ENCODE data around the gene POU6F1. TPM values are rescaled to one million over a fixed set of nuclear protein-coding genes. Genes with fewer than 3 reads are reported as not detected.

POU6F1 gene
- total RNA-seq, 4 donors from 2014 or later = 12.6 to 33.9 (median 17.9) TPM

DNA sequence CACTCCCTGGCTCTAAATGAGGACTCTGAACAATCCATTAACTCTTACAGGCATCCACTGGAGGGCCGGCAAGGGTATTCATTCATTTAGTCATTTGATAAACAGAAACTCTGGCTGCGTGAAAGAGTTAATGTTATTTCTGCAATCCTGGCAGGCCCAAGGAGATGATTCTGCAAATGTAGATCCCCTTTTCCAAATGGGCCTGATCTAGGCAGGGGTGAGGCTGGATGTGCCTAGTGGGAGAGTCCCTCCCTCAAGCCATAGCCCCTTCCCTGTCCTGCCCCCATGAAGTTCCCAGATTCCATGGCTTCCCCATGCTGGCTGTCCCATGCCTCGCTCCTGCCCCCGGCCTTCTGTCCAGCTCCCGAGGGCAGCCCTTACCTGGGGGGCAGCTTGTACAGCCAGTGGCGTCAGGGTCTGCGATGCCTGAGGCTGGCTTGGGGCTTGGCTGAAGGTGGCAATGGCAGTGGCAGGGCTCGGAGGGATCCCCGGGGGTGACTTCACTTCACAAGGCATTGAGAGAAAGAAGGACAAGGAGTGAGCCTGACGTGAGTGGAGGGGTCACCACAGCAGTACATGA lies 18.4 kb downstream of the POU6F1 start:
- Histone ChIP-seq H3K9me3 (no peaks in the 10 kb centered on the region), H3K4me3 (no peak overlapping the region), H3K27me3 (no peaks in the 10 kb centered on the region), H3K4me1 (no peaks in the 10 kb centered on the region), H3K36me3 (peaks cover 0 to 84% of the 10 kb centered on the region in 2 donors), H3K27ac (no peak overlapping the region)
- WGBS, 2 donors (ENCODE audit: low coverage in 1 of 2) = 50% methylated on average over 1 of the region's 10 CpGs; no CpG with 5 or more reads in 1 of the 2 donors
- TF ChIP-seq POLR2A (IDR thresholded peaks at IDR 0.05) (no peak), EP300 (IDR thresholded peaks at IDR 0.05) (no peak), POLR2AphosphoS5 (IDR thresholded peaks at IDR 0.05) (no peak)
- TF ChIP-seq, protein P1, sequence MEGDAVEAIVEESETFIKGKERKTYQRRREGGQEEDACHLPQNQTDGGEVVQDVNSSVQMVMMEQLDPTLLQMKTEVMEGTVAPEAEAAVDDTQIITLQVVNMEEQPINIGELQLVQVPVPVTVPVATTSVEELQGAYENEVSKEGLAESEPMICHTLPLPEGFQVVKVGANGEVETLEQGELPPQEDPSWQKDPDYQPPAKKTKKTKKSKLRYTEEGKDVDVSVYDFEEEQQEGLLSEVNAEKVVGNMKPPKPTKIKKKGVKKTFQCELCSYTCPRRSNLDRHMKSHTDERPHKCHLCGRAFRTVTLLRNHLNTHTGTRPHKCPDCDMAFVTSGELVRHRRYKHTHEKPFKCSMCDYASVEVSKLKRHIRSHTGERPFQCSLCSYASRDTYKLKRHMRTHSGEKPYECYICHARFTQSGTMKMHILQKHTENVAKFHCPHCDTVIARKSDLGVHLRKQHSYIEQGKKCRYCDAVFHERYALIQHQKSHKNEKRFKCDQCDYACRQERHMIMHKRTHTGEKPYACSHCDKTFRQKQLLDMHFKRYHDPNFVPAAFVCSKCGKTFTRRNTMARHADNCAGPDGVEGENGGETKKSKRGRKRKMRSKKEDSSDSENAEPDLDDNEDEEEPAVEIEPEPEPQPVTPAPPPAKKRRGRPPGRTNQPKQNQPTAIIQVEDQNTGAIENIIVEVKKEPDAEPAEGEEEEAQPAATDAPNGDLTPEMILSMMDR (IDR thresholded peaks at IDR 0.05) = no peak
- ATAC-seq = no peak

DNA sequence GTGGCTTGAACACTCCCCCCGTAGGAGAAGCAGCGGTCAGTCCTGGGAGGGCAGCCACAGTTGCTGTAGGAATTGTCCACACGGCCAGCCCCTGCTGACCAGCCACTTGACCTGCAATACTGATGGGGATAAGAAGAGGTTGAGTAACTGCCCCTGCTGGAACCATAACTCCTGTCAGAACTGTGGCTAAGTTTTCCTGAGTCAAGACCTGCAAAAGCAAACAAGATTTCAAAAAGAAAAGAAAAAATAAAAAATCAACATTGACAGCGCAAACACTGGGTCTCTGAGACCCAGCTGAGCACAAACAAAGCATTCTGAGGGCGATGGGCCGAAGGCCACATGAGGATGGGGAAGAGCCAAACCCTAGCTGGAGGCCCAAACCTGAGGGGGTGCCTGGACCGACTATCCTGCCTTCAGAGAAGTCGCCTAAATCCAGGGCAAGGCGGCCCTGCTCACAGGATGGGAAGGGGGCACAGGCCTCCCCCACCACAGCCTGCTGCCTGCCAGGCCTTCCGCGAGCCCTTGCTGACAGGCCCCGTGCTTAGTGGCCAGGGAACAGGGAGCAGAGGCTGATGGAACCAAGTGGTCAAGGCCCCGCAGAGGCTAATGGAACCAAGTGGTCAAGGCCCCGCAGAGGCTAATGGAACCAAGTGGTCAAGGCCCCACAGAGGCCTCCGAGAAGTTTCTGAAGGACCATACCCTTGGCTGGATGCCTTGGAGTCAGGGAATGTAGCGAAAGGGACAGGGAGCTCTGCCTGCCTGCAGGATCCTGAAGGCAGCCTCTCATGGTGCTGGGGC lies 19.1 kb downstream of the POU6F1 start:
- Histone ChIP-seq H3K9me3 (no peaks in the 10 kb centered on the region), H3K27me3 (no peaks in the 10 kb centered on the region), H3K27ac (no peak overlapping the region), H3K4me1 (no peaks in the 10 kb centered on the region), H3K36me3 (peaks cover 0 to 87% of the 10 kb centered on the region in 2 donors), H3K4me3 (no peak overlapping the region)
- TF ChIP-seq, protein P1 (IDR thresholded peaks at IDR 0.05) = no peak
- no peak for TF ChIP-seq EP300 (IDR thresholded peaks at IDR 0.05)
- TF ChIP-seq POLR2AphosphoS5 (IDR thresholded peaks at IDR 0.05) = no peak
- no peak for TF ChIP-seq POLR2A (IDR thresholded peaks at IDR 0.05)
- 85 to 89% methylated on average over 6 to 11 of the region's 16 CpGs for WGBS, 2 donors (ENCODE audit: low coverage in 1 of 2)
- no peak for ATAC-seq

DNA sequence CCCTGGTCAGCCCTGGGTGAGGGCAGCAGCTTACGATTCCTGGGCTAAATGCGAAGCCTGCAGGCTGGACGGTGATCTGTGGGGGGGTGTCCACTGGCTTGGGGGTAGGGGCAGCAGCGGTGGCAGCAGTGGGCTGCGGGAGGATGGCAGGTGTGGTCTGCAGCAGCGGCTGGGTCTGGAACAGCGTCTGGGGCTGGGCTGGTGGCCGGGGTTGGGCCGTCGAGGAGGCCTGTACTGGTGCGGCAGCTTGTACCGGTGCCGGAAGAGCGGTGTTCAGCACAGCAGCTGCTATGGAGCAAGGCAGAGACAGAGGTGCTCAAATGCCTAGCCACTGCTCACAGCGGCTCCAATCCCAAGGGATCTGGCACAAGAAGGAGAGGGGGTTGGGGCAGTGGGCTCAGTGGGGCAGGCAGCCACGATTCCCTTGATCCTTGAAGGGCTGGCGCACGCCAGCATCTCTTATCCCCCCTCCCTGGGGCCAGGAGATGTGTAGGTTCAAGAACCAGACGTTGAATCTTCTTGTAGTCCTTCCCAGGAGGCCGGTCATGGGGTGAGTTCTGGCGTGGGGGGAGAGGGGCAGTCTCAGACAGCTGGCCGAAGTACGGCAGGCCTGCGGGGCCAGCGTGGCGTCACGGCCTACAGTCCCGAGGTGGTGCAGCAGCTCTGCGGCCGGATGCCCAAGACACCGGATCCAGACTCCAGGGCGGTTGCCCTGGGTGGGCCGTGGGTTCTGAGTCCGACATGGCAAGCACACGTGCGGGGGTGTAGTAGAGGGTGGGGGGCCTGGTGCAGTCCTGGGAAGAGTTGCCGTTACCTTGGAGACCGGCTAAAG lies 19.9 kb downstream of the POU6F1 start:
- WGBS, 2 donors (ENCODE audit: low coverage in 1 of 2) = no CpG with 5 or more reads among the region's 38 CpGs
- no peaks in the 10 kb centered on the region for H3K9me3 ChIP-seq
- H3K36me3 ChIP-seq = peaks cover 0 to 84% of the 10 kb centered on the region in 2 donors
- no peak for ATAC-seq
- TF ChIP-seq POLR2AphosphoS5 (IDR thresholded peaks at IDR 0.05) = no peak
- no peak for TF ChIP-seq POLR2A (IDR thresholded peaks at IDR 0.05)
- TF ChIP-seq, protein P1 (IDR thresholded peaks at IDR 0.05) = no peak
- no peak for TF ChIP-seq EP300 (IDR thresholded peaks at IDR 0.05)
- no peaks in the 10 kb centered on the region for H3K4me1 ChIP-seq
- no peaks in the 10 kb centered on the region for H3K27me3 ChIP-seq
- H3K4me3 ChIP-seq = no peak overlapping the region
- H3K27ac ChIP-seq = no peak overlapping the region

DNA sequence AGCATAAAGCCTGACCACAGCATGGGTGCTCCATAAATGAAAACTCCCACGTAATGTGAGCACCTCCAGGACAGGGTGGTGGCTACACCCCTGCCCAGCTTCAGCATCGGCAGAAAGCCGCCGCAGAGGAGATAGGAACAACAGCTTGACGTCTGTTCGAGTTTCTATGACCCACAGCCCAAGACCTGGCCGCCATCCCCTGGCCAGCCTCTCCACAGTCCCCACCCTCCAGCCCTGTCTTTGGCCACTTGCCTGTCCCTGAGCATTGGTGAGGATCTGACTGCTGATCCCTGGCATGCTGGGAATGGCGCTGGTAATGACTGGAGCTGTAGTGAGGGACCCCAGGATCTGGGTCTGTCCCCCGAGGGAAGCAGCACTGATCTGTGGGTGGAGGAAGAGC lies 21.3 kb downstream of the POU6F1 start:
- H3K9me3 ChIP-seq = no peaks in the 10 kb centered on the region
- H3K4me3 ChIP-seq = no peak overlapping the region
- no peak for ATAC-seq
- no peak overlapping the region for H3K27ac ChIP-seq
- WGBS, 2 donors (ENCODE audit: low coverage in 1 of 2) = 80% methylated on average over 2 of the region's 9 CpGs; no CpG with 5 or more reads in 1 of the 2 donors
- TF ChIP-seq POLR2AphosphoS5 (IDR thresholded peaks at IDR 0.05) (no peak), POLR2A (IDR thresholded peaks at IDR 0.05) (no peak), EP300 (IDR thresholded peaks at IDR 0.05) (no peak)
- TF ChIP-seq, protein P1 (IDR thresholded peaks at IDR 0.05) = no peak
- H3K36me3 ChIP-seq = peaks cover 0 to 91% of the 10 kb centered on the region in 2 donors
- no peaks in the 10 kb centered on the region for H3K4me1 ChIP-seq
- H3K27me3 ChIP-seq = no peaks in the 10 kb centered on the region

All from gastroesophageal sphincter (tissue), 4 donors.